GM18519 (cell line): Measurements from ENCODE around the gene STMN3.
"Not testable (repeated sequence)": the region's sequence is repeated elsewhere in the genome, so short reads cannot be mapped to it uniquely, and the experiment has no call there.

Experiments
- ATAC-seq: cut with Tn5 transposase; IDR thresholded peaks from one replicate; pipeline ENCODE4 v1.9.1; 2021; ENCODE audit warnings: mild to moderate bottlenecking, moderate library complexity; ENCODE audit not compliant: unreplicated experiment, low FRiP score

Gene STMN3

GRCh38 chr20:63658749-63659187 is 5.5 kb upstream of the STMN3 start:
- ATAC-seq = no peak

GRCh38 chr20:63657937-63658748 is 4.9 kb upstream of the STMN3 start, which contains the start of gene RTEL1:
Gene RTEL1, plus strand, starts transcription at chr20:63658312. Its CDS starts 1,091 bp downstream, at chr20:63659403.
- ATAC-seq = peak; percentile 58

GRCh38 chr20:63657260-63657936 is 4.2 kb upstream of the STMN3 start:
- ATAC-seq = no peak

- no peak for ATAC-seq
Measured at GRCh38 chr20:63656451-63656850, 3.2 kb upstream of the STMN3 start.

GRCh38 chr20:63655249-63655648 is 2.0 kb upstream of the STMN3 start:
- no peak for ATAC-seq

- ATAC-seq = no peak
Measured at GRCh38 chr20:63653974-63654668, 897 bp upstream of the STMN3 start.

GRCh38 chr20:63652192-63652980 is 838 bp downstream of the STMN3 start:
- no peak for ATAC-seq

GRCh38 chr20:63651942-63652191 is 1.4 kb downstream of the STMN3 start:
- no peak for ATAC-seq

- not testable (repeated sequence) for ATAC-seq
Measured at GRCh38 chr20:63650486-63650885, 2.7 kb downstream of the STMN3 start.

- ATAC-seq = no peak
Measured at GRCh38 chr20:63648895-63649589, 4.2 kb downstream of the STMN3 start.

GRCh38 chr20:63648190-63648589 is 5.0 kb downstream of the STMN3 start:
- no peak for ATAC-seq

GRCh38 chr20:63645218-63645617 is 8.0 kb downstream of the STMN3 start:
- no peak for ATAC-seq

- ATAC-seq = no peak
Measured at GRCh38 chr20:63643946-63644345, 9.3 kb downstream of the STMN3 start.

GRCh38 chr20:63643499-63643898 is 9.7 kb downstream of the STMN3 start:
- ATAC-seq = no peak

GRCh38 chr20:63642527-63643247 is 10.5 kb downstream of the STMN3 start:
- no peak for ATAC-seq

- peak; percentile 50 for ATAC-seq
Measured at GRCh38 chr20:63641792-63642523, 11.3 kb downstream of the STMN3 start.

- no peak for ATAC-seq
Measured at GRCh38 chr20:63641146-63641791, 12.0 kb downstream of the STMN3 start.

GRCh38 chr20:63640686-63641085 is 12.5 kb downstream of the STMN3 start:
- not testable (repeated sequence) for ATAC-seq
